Measurements from ENCODE around the gene BMERB1.
"Not testable (repeated sequence)": the region's sequence is repeated elsewhere in the genome, so short reads cannot be mapped to it uniquely, and the experiment has no call there.

Gene BMERB1

DNA sequence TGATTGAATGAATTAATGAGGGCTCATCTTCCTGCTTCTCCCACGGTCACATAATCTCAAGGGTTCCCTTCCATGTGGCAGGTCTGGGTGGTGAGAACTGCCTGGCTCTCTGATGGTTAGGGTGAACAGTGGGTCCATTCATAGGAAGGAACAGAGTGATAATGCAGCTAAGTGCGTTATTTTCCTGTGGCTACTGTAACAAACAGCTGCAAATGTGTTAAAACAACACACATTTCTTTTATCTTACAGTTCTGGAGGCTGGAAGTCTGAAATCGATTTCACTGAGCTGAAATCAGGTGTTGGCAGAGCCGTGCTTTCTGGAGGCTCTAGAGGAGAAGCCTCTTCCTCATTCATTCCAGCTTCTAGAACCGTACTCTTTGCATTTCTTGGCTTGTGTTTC, 95.3 kb downstream of the BMERB1 start:
- DNase-seq = no peak

DNA sequence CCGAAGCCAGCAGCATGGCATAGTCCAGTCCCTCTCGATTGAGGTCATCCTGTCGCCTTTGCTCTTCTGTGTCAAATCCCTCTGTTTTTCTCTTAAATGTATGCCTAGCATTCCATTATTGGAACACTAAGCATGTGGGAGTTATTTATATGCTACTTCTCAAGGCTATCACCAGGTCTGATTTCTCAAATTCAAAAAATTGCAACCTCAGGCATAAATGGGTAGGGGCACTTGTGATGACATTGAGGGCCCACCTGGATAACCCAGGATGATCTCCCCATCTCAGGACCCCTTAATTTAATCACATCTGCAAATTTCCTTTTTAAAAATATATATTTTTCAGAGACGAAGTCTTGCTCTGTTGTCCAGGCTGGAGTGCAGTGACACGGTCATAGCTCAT, 95.7 kb downstream of the BMERB1 start:
- DNase-seq = no peak

DNA sequence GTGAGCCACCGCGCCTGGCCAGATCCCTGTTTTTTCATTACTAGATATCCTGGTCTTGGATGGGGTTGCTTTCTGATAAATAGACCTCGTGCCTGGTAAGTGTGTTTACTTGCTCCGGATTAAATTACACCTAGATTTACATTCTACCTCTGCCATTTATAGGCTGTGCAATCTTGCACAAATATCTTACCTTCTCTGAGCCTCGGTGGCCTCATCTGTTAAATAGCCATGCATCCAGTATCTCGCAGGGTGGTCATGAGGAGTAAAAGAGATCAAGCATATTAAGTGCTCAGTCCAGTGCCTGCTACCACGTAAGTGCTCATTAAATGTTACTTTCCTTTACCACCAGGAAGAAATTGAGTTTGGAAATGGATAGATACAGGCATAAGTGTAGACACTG, 98.4 kb downstream of the BMERB1 start:
- DNase-seq = no peak

DNA sequence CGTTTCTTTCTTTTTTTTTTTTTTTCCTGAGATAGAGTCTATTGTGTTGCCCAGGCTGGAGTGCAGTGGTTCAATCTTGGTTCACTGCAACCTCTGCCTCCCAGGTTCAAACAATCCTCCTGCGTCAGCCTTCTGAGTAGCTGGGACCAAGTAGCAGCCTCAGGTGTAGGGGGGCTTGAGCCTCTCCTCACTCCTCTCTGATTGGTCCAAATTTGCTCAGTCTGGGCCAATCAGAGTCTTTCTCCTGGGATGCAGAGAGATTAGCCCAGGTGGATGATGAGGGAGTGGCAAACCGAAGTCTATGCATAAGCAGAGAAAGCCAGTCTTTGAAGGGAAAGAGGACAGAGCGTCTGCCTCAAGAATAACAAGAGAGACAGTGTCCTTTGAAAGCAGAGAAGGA, 99.0 kb downstream of the BMERB1 start:
- DNase-seq = no peak

DNA sequence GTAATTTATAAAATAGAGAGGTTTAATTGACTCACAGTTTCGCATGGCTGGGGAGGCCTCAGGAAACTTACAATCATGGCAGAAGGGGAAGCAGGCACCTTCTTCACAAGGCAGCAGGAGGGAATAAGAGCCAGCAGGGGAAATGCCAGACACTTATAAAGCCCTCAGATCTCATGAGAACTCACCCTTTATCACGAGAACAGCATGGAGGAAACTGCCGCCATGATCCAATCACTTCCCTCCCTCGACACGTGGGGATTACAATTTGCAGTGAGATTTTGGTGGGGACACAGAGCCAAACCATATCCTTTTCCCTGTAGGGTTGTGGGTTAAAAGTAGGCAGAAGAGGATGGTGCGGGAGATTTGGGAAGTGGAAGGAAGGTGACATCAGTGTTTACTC, 101.4 kb downstream of the BMERB1 start:
- DNase-seq = no peak

DNA sequence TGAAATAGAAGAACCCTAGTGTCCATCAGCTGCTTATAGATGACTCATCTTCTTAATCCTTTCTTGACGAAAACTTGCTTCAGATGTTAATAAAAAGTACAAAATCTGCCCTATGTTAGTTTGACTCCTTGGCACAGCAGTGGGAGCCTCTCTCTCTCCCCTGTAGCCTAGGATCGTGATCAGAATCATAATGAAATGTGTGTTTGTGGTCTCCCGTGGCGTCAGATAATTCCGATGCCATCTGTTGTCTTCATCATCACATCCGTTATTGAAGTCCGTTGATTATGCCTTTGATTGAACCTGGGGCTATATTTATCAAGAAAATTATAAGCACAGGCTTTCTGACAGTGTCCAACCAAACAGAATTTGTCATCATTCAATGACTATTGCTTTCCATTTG, 102.5 kb downstream of the BMERB1 start:
- no peak for DNase-seq

DNA sequence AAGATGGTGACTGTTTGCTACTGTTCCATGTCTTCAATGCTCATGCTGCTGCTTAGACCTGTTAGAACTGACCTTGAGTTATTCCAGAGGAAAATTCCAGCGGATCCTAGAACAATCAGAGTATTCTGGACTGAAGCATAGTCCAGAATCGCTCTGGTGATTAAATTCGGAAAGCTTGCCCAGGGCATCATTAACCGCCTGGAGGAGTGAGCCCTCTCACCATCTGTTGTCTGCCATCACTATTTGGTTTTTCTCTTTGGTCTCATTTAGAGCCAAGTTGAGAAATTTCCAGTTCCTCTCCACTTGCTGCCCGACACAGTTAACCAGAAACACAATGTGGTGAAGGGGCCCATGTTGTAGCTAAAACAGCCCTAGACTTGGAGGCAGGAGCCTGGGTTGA, 104.1 kb downstream of the BMERB1 start:
- DNase-seq = no peak

DNA sequence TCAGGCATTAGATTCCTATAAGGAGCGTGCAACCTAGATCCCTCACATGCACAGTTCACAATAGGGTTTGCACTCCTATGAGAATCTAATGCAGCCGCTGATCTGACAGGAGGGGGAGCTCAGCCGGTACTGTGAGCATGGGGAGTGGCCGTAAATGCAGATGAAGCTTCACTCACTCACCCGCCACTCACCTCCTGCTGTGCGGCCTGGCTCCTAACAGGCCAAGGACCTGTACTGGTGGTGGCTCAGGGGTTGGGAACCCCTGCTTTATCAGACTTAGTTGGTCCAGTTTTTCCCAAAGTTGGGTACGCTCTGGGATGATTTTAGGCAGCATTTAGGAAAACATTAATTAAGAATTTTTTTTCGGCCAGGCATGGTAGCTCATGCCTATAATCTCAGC, 104.8 kb downstream of the BMERB1 start:
- no peak for DNase-seq

DNA sequence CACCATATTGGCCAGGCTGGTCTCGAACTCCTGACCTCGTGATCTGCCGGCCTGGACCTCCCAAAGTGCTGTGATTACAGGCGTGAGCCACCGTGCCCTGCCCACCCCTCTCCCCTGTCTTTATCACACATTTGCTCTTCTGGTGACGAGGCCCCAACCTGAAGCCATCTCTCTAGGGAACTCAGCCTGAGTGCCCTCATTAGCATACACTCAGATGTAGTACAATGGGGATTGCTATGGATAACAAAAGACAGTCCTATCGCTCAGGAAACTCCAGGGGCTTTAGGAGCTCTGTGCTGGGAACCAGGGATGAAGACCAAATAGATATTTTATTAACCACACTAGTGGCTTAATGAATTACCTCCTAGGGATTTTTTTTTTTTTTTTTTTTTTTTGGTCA, 107.9 kb downstream of the BMERB1 start:
- no peak for DNase-seq

DNA sequence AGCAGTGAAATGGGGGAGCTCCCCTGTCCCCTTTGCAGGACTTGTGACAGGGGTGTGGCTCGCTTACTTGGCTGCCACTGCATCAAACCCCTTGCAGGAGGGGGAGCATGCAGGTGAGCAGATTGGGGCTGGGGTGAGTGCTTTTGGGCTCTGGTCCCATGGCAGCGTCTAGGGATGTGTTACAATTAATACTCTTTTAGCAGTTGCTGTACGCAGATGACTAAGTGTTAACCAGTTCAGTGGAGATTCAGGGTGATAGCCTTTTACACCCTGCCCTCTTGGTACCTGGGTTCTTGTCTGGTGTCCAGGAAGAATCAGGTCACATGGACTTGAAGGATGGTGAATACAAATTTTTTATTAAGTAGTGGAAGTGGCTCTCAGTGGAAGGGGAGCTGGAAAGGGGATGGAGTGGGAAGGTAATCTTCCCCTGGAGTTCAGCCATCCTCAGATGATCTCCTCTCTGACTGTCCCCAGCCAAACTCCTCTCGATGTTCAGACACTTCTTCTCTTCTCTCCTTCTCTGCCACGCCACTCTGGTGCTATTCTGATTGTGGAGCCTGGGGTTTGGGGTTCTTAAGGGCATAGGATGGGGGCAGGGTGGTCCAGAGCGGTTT, 108.5 kb downstream of the BMERB1 start:
- no peak for DNase-seq

DNA sequence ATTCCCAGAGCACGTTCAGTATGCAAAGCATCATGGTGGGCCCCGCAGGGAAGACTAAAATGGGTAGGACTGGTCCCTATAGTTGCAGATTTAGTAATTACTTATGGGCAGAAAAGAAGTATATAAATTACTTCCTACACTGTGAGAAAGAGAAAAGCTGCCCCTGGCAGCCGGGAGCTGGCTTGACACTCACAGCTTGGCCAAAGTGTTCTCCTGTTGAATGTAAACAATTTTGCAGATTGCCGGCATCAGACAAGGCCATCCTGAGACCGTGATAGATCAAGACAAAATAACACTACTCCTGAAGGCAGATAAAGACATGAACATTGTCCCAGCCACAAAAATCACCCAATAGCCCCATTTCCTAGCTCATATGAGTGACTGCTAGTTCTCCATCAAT, 110.0 kb downstream of the BMERB1 start:
- DNase-seq = no peak

DNA sequence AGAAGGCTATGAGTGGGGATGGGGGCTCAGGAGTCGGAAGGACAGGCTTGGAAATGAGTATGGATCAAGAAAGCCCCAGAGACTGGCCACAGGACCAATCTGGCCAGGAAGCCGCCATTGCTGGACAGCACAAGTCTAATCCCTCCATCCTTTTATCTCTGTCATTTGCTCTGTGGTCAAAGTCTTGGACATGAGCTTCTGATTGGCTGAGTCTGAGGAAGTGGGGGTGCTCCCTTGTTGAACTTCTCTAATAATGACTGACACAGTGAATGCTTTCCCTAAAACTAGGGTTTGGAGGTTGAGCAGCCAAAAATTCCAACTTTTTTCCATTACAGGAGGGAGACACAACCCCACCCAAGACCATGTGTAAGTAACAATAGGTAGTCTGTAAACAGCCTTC, 111.2 kb downstream of the BMERB1 start:
- no peak for DNase-seq

DNA sequence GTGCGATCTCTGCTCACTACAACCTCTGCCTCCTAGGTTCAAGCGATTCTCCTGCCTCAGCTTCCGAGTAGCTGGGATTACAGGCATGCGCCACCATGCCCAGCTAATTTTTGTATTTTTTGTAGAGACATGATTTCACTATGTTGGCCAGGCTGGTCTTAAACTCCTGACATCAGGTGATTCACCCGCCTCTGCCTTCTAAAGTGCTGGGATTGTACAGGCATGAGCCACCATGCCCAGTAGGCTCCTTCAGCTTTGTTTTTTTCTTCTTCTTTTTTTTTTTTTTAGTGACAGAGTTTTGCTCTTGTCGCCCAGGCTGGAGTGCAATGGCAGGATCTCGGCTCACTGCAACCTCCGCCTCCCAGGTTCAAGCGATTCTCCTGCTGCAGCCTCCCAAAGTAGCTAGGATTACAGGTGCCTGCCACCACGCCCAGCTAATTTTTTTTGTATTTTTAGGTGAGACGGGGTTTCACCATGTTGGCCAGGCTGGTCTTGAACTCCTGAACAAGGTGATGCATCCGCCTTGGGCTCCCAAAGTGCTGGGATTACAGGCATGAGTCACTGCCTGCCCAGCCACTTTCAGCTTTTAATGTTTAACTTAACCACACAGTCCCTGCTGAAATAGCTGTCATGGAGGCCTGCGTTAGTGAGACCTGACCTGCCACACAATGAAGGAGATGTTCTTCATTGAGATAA, 112.8 kb downstream of the BMERB1 start:
- not testable (repeated sequence) for DNase-seq

DNA sequence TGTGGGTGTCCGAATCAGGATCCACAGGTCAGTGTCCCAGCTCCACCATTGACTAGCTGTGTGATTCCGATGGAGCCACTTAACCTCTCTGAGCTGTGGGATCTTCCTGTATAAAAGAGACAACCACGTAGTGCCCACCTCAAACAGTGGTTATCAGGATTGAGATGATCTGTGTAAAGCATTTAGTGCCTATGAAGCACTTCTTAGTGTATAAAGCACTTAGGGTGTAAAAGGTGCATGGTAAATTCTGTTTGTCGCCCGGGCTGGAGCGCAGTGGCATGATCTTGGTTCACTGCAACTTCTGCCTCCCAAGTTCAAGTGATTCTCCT, 113.3 kb downstream of the BMERB1 start:
- no peak for DNase-seq

DNA sequence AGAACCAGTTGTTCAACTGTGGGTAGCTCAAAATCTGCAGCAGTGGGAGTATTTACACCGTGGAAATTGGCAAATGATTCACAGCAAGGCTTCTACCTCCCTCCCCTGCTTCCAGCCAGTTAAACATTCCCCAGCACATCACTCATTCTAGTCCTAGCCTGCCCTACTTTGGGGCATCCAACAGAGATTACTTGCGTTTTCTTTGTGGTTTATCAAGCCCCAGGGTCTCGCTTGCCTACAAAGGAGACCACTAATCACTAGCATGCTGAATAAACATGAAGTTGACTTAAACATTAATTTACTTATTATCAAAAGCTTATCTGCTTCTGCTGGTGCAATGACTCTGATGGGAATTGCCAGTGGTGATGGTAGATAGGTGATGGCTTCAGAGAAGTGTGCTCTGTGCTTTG, 114.1 kb downstream of the BMERB1 start:
- no peak for DNase-seq

DNA sequence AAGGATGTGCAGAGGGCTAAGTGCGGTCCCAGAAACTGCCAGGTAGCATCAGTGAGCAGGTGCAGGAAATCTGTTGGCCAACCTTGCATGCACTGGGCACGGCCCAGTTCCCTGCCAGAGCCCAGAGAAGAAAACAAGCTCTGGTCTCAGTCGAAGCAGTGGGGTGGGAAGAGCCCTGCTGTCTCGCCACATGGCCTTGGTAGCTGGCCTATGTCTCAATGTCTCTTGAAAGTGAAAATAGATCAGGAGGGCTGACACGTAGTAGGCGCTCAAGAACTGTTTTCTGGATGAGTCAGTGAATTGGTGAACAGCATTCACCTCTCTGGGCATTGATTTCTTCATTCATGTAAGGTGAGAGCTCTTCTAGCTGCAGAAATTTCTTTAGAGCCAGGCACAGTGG, 118.1 kb downstream of the BMERB1 start:
- no peak for DNase-seq

DNA sequence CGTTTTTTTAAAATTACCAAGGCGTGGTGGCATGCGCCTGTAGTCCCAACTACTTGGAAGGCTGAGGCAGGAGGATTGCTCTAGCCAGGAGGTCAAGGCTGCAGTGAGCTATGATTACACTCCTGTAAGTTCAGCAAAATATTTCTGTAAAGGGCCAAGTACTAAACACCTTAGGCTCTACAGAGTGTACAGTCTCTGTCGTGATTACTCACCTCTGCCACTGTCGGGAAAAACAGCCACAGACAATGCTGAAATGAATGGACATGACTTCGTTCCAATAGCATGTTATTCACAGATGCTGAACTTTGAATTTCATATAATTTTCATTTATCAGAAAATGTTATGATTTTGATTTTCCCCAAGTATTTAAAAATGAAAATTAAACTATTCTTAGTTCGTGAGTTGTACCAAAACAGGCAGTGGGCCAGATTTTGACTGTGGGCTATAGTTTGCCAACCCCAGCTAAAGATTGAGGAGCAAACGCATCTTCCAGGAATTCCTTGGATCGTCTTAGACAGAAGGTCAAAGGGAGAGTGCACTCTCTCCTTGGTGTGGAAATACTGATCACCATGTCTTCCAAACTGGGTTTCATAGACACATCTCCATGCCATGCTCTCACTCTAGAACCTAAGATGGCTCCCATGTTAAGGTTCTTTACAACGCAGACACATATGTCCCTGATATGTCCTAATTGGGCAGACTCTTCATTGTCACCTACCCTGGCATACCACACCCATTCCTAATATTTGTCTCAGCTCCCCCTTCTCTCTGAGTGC, 119.1 kb downstream of the BMERB1 start:
- DNase-seq = no peak

DNA sequence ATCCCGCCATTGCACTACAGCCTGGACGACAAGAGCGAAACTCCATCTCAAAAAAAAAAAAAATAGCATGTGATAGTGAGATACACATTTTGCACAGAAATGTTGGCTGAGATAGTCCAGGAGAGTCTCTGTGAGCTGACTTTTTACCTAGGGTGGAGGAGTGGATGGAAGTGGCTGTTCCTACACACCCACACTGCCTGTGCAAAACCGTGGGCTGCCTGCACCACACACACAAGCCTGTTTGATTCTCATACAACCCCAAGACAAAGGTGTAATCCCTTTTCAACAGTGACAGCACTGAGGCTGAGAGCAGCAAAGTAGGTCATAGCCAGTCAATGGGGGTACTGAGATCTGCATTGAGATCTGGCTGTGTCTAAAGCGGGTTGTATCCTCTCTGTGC, 121.7 kb downstream of the BMERB1 start:
- DNase-seq = no peak

DNA sequence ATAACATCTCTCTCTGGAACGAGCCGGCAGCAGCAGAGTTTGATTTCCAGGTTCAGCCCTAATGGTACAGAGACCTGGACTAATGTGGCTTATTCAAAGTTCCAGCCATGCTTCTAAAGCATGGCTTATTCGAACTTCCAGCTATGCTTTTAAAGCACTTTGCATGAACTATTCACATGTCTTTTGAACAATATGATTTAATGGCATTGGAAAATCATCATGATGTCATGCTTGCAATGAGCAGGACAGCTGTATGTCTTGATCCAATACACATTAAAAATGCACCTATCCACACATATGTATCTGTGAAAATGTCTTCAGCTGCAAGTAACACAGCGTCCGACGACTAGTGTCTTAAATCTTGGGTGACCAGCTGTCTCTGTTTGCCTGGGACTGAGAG, 122.9 kb downstream of the BMERB1 start:
- no peak for DNase-seq

DNA sequence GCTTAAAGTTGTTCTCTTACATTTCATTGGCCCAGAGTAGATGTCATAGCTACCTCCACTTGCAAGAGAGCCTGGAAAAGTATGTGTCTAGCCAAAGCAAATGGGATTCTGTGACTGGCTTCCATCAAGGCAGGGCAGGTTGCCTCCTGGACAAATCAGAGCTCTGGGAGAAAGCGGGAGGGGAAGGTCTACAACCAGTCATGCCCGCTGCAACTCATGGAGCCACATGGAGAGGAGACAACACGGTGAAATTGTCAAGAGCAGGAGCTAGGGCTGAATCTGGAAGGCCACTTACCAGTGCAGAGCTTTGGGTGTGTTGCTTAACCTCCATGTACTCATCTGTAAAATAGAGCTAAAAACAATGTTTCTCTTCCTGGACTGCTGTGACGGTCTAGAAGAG, 124.8 kb downstream of the BMERB1 start:
- no peak for DNase-seq

DNA sequence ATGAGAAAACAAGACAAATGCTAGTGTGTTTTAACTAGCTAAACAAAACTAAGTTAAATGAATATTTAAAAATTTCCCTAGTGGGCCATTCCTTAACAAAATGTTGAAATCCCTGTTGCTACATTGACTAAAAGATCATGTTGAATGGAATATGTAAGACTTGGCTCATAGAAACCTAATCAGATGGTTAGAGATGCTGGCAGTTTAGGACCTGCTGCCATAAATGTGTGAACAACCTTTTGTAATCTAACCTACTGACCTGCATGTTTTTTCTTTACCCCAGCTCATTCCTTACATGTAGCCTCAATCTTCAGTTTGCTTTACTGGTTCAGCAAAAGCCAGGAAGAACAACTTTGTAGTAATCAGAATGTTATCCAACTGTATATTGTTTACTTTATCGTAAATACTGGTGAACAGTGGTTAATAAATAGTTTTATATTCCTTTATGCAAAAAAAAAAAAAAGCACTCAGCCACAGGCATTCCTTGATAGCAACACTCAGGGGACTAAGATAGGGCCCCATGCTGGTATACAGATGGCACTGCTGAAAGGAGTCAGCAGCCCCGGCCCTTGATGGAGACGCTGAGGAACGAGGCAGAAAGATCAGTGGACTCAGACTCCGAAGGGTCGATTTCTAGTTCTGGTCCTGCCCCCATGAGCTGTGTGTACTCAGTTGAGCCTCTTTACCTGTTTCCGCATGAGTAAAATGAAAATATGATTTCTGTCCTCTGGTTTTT, 130.4 kb downstream of the BMERB1 start:
- no peak for DNase-seq

DNA sequence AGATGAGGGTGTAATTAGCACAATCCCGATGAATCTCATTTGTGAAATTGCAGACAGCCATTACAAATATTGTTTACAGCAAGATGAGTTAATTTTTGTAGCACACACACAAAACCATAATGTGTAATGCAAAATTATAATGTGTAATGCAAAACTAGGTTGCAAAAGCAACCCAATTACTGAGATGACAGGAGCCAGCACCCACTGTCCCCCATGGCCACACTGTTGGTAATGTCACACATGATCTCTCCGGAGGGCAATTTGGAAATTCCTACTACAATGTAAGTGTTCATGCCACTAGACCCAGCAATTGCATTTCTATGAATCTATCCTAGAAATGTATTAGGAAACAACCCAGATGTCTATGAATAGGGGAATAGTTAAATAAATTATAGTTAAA, 131.7 kb downstream of the BMERB1 start:
- no peak for DNase-seq

DNA sequence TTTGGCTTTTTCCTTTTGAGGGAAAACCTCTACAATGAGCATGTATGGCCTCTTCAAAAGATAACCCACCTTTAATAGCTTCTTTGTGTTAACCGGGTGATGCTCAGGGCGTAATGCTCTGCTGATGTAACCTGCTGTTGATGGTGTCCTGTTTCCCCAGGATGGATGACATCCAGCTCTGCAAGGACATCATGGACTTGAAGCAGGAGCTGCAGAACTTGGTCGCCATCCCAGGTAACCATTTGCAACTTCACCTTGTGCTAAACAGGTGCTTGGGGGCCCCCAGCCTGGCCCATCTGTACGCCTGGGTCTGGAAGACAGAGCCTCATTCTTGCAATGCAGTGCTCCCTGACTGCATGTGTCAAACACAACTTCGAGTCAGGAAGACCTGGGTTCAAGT, 133.4 kb downstream of the BMERB1 start:
- DNase-seq = no peak

DNA sequence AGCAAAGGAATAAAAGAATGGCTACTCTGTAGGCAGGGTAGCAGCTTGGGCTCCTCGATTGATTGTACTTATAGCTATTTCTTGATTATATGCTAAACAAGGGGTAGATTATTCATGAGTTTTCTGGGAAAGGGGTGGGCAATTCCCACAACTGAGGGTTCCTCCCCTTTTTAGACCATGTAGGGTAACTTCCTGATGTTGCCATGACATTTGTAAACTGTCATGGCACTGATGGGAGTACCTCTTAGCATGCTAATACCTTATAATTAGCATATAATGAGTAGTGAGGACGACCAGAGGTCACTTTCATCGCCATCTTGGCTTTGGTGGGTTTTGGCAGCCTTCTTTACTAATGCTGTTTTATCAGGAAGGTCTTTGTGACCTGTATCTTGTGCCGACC, 136.3 kb downstream of the BMERB1 start:
- DNase-seq = not testable (repeated sequence)
